Stimulated activated naive B cell treated with anti-CD40 and anti-IgM and Interleukin-4, amounts not matched to agents 10 μg/mL and 1 μg/mL and 100 μg/mL, for 72 hours (primary cell): ENCODE measurements around the gene LRBA.
"Not testable (repeated sequence)": the region's sequence is repeated elsewhere in the genome, so short reads cannot be mapped to it uniquely, and the experiment has no call there.

Experiments used
- ATAC-seq, 2 donors: fragments of 150-1000 bp; cut with Tn5 transposase; replicated peaks; 2 replicates each; pipeline ENCODE4 v1.10.0; 2021; ENCODE audit warnings: moderate library complexity in 1 of 2
- DNase-seq: peaks from one replicate; pipeline ENCODE4 v3.0.0; 2021
- H3K27ac Mint-ChIP-seq: one replicate; pipeline ENCODE4 v1.8.0; 2022; ENCODE audit warnings: mild to moderate bottlenecking, mixed read lengths
- H3K27me3 Mint-ChIP-seq, 2 donors: one replicate each; pipeline ENCODE4 v1.8.0; 2022; ENCODE audit warnings: mixed read lengths in 2 of 2
- H3K36me3 Mint-ChIP-seq, 2 donors: one replicate each; pipeline ENCODE4 v1.8.0; 2022; ENCODE audit warnings: mixed read lengths in 2 of 2, mild to moderate bottlenecking in 1 of 2
- H3K4me1 Mint-ChIP-seq, 2 donors: one replicate each; pipeline ENCODE4 v1.8.0; 2022; ENCODE audit warnings: mixed read lengths in 2 of 2, mild to moderate bottlenecking in 1 of 2
- H3K4me3 Mint-ChIP-seq, 2 donors: one replicate each; pipeline ENCODE4 v1.8.0; 2022; ENCODE audit warnings: mild to moderate bottlenecking in 2 of 2, mixed read lengths in 2 of 2, moderate library complexity in 1 of 2
- H3K9me3 Mint-ChIP-seq, 2 donors: one replicate each; pipeline ENCODE4 v1.8.0; 2022; ENCODE audit warnings: mixed read lengths in 2 of 2, mild to moderate bottlenecking in 1 of 2

LRBA gene

GRCh38 chr4:151014521-151015458, at the start of gene LRBA:
LRBA (minus strand) TSS chr4:151015284; CDS start chr4:151014642, 642 bp downstream.
- Mint-ChIP-seq H3K36me3 (peaks cover 0 to 4% of the 10 kb centered on the region in 2 donors), H3K27me3 (no peaks in the 10 kb centered on the region), H3K4me1 (peaks cover 7 to 28% of the 10 kb centered on the region in 2 donors), H3K4me3 (peak within 1 kb of the TSS; percentile 98 to 100), H3K9me3 (no peaks in the 10 kb centered on the region), H3K27ac (peak within 1 kb of the TSS; percentile 99)
- DNase-seq (peak; percentile 68), ATAC-seq (peak; percentile 79 to 83)

GRCh38 chr4:151063143-151063542, 48.1 kb upstream of the LRBA start:
- H3K9me3 Mint-ChIP-seq, H3K36me3 Mint-ChIP-seq, DNase-seq, H3K4me1 Mint-ChIP-seq, H3K4me3 Mint-ChIP-seq, H3K27ac Mint-ChIP-seq, H3K27me3 Mint-ChIP-seq, ATAC-seq: not testable (repeated sequence)

- H3K27ac Mint-ChIP-seq: no peak overlapping the region
- no peak overlapping the region for H3K4me3 Mint-ChIP-seq
- H3K4me1 Mint-ChIP-seq: no peaks in the 10 kb centered on the region
- ATAC-seq: no peak
- no peaks in the 10 kb centered on the region for H3K27me3 Mint-ChIP-seq
- no peaks in the 10 kb centered on the region for H3K36me3 Mint-ChIP-seq
- no peak for DNase-seq
- no peaks in the 10 kb centered on the region for H3K9me3 Mint-ChIP-seq
Measured at GRCh38 chr4:151055539-151055938, 40.5 kb upstream of the LRBA start.

GRCh38 chr4:151052785-151053184, 37.7 kb upstream of the LRBA start:
- ATAC-seq (no peak), DNase-seq (no peak)
- H3K27me3 Mint-ChIP-seq: peaks cover 0 to 4% of the 10 kb centered on the region in 2 donors
- no peaks in the 10 kb centered on the region for H3K4me1 Mint-ChIP-seq
- no peaks in the 10 kb centered on the region for H3K9me3 Mint-ChIP-seq
- H3K27ac Mint-ChIP-seq: no peak overlapping the region
- H3K36me3 Mint-ChIP-seq: no peaks in the 10 kb centered on the region
- no peak overlapping the region for H3K4me3 Mint-ChIP-seq

- Mint-ChIP-seq H3K36me3 (no peaks in the 10 kb centered on the region), H3K4me1 (no peaks in the 10 kb centered on the region), H3K27me3 (peaks cover 0 to 4% of the 10 kb centered on the region in 2 donors), H3K4me3 (no peak overlapping the region), H3K9me3 (no peaks in the 10 kb centered on the region), H3K27ac (no peak overlapping the region)
- ATAC-seq (no peak), DNase-seq (no peak)
Measured at GRCh38 chr4:151049430-151049884, 34.4 kb upstream of the LRBA start.

GRCh38 chr4:151048913-151049312, 33.8 kb upstream of the LRBA start:
- peaks cover 0 to 4% of the 10 kb centered on the region in 2 donors for H3K27me3 Mint-ChIP-seq
- no peak for ATAC-seq

GRCh38 chr4:151046609-151047008, 31.5 kb upstream of the LRBA start:
- no peaks in the 10 kb centered on the region for H3K4me1 Mint-ChIP-seq
- peaks cover 0 to 4% of the 10 kb centered on the region in 2 donors for H3K27me3 Mint-ChIP-seq
- no peak for DNase-seq
- no peaks in the 10 kb centered on the region for H3K36me3 Mint-ChIP-seq
- H3K27ac Mint-ChIP-seq: no peak overlapping the region
- no peak for ATAC-seq
- no peak overlapping the region for H3K4me3 Mint-ChIP-seq
- no peaks in the 10 kb centered on the region for H3K9me3 Mint-ChIP-seq

More at GRCh38 chr4:151048913-151049312, 33.8 kb upstream of the LRBA start:
- no peak for DNase-seq
- Mint-ChIP-seq H3K4me3 (no peak overlapping the region), H3K4me1 (no peaks in the 10 kb centered on the region), H3K27ac (no peak overlapping the region), H3K36me3 (no peaks in the 10 kb centered on the region), H3K9me3 (no peaks in the 10 kb centered on the region)

- Mint-ChIP-seq H3K36me3 (no peaks in the 10 kb centered on the region), H3K4me3 (no peak overlapping the region), H3K27ac (no peak overlapping the region), H3K9me3 (no peaks in the 10 kb centered on the region), H3K4me1 (no peaks in the 10 kb centered on the region), H3K27me3 (peaks cover 0 to 4% of the 10 kb centered on the region in 2 donors)
- no peak for DNase-seq
- peak; percentile 45 to 50 for ATAC-seq
Measured at GRCh38 chr4:151045907-151046306, 30.8 kb upstream of the LRBA start.

- no peaks in the 10 kb centered on the region for H3K4me1 Mint-ChIP-seq
Measured at GRCh38 chr4:151043803-151044515, 28.9 kb upstream of the LRBA start.

GRCh38 chr4:151039733-151040132, 24.6 kb upstream of the LRBA start:
- H3K9me3 Mint-ChIP-seq: peaks cover 0 to 1% of the 10 kb centered on the region in 2 donors
- DNase-seq: no peak
- no peak overlapping the region for H3K27ac Mint-ChIP-seq
- no peak for ATAC-seq
- H3K27me3 Mint-ChIP-seq: peaks cover 3 to 8% of the 10 kb centered on the region in 2 donors
- H3K4me3 Mint-ChIP-seq: no peak overlapping the region
- H3K36me3 Mint-ChIP-seq: no peaks in the 10 kb centered on the region
- H3K4me1 Mint-ChIP-seq: peaks cover 0 to 14% of the 10 kb centered on the region in 2 donors

More at GRCh38 chr4:151043803-151044515, 28.9 kb upstream of the LRBA start:
- H3K9me3 Mint-ChIP-seq: no peaks in the 10 kb centered on the region
- no peak overlapping the region for H3K27ac Mint-ChIP-seq
- no peaks in the 10 kb centered on the region for H3K36me3 Mint-ChIP-seq
- DNase-seq: no peak
- no peak for ATAC-seq
- H3K27me3 Mint-ChIP-seq: peaks cover 0 to 3% of the 10 kb centered on the region in 2 donors
- H3K4me3 Mint-ChIP-seq: no peak overlapping the region

- Mint-ChIP-seq H3K4me3 (no peak overlapping the region), H3K36me3 (no peaks in the 10 kb centered on the region), H3K4me1 (peaks cover 0 to 15% of the 10 kb centered on the region in 2 donors), H3K27me3 (peaks cover 4 to 10% of the 10 kb centered on the region in 2 donors), H3K27ac (no peak overlapping the region), H3K9me3 (peaks cover 0 to 1% of the 10 kb centered on the region in 2 donors)
- no peak for ATAC-seq
- DNase-seq: no peak
Measured at GRCh38 chr4:151038452-151039157, 23.5 kb upstream of the LRBA start.

GRCh38 chr4:151035911-151036310, 20.8 kb upstream of the LRBA start:
- peak in 1 of 2 donors; percentile 25 for ATAC-seq
- Mint-ChIP-seq H3K27ac (no peak overlapping the region), H3K9me3 (peaks cover 0 to 1% of the 10 kb centered on the region in 2 donors), H3K4me1 (peaks cover 3 to 33% of the 10 kb centered on the region in 2 donors), H3K36me3 (no peaks in the 10 kb centered on the region), H3K27me3 (peaks cover 4 to 16% of the 10 kb centered on the region in 2 donors), H3K4me3 (no peak overlapping the region)
- DNase-seq: no peak

- H3K27me3 Mint-ChIP-seq: peaks cover 7 to 16% of the 10 kb centered on the region in 2 donors
- H3K4me3 Mint-ChIP-seq: peak overlapping the region in 1 of 2 donors; percentile 22
- ATAC-seq (no peak), DNase-seq (no peak)
- H3K27ac Mint-ChIP-seq: no peak overlapping the region
- H3K9me3 Mint-ChIP-seq: peaks cover 0 to 1% of the 10 kb centered on the region in 2 donors
- no peaks in the 10 kb centered on the region for H3K36me3 Mint-ChIP-seq
- peaks cover 6 to 33% of the 10 kb centered on the region in 2 donors for H3K4me1 Mint-ChIP-seq
Measured at GRCh38 chr4:151035328-151035727, 20.2 kb upstream of the LRBA start.

- Mint-ChIP-seq H3K27me3 (peaks cover 7 to 16% of the 10 kb centered on the region in 2 donors), H3K9me3 (peaks cover 0 to 1% of the 10 kb centered on the region in 2 donors), H3K4me1 (peaks cover 9 to 33% of the 10 kb centered on the region in 2 donors), H3K36me3 (no peaks in the 10 kb centered on the region), H3K4me3 (no peak overlapping the region), H3K27ac (no peak overlapping the region)
- DNase-seq (no peak), ATAC-seq (no peak)
Measured at GRCh38 chr4:151034829-151035228, 19.7 kb upstream of the LRBA start.
